HG02623 (cell line): ENCODE results near the gene DNAJC30.

Experiments used
- ATAC-seq: cut with Tn5 transposase; IDR thresholded peaks from one replicate; pipeline ENCODE4 v1.9.1; 2021; ENCODE audit warnings: moderate library complexity; ENCODE audit not compliant: unreplicated experiment

Gene DNAJC30

DNA sequence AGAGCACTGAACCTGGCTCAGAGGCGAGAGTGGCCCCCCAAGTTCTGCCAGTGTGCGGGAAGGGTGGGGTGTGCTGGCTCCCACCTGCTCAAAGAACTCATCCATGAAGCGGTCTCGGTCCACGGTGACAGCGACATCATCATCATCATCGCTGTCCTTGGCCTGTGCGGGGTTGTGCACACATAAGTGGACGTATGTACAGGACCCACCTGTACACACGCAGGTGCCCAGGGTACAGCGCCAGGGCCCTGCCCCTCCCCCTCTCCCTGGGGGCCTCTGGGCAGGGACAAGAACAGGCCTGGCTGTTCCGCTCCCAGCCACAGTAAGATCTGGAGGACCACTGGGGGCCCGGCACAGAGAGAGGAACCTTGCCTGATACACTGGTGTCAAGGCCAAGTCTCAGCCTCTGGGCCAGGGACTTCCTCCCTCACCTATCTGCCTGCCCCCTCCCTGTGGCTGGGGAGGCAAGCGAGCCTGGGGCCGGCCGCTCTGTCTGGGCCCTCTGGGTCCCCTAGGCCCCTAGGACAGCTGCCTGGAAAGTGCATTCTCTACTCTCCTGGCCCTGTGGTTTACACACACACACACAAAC, 25.8 kb upstream of the DNAJC30 start:
- ATAC-seq, result no peak

GRCh38 chr7:73707045-73707631, 23.9 kb upstream of the DNAJC30 start:
- ATAC-seq, result no peak

DNA sequence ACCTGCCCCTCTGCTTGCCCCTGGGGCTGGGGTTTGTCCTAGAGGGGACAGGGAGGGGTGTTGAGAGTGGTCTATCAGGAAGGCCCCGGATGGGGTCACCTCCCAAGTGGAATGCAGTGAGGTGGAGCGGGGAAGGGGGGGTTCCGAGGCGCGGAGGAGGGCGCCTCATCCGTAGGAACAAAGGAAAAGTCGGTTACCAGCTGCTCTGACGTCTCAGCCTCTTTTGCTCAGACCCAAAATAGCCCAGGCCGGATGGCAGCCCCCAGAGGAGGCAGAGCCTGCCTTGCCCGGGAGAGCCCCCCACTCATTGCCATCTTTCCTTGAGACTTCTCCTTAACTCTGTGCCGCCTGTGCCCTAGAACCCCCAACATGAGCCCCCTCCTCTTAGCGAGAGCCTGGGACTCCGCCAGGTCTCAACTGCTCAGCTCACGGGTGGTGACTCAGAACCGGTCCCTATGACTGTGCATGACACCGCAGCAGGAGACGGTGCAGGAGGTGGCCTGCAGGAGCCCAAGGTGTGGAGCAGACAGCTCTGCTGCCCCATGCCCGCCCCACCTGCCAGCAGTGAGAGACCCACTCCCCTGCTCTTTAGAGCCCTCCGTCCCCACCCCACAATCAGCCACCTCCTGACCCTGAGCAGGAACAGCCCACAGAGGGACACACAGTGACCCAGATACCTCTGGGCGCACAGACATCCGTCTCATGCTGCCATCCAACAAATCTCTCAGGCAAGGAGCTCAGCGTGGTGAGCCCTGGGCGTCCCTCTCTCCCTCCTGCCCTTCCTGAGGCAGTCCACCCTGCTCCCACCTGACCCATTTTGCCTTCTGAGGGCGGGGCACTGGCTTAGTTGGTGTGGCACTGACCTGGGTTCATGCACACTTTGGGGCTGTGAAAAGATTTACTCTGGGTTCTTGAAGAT, 23.1 kb upstream of the DNAJC30 start:
- no peak for ATAC-seq

- no peak for ATAC-seq
These were observed 22.3 kb upstream of the DNAJC30 start for GRCh38 chr7:73705551-73705920.

DNA sequence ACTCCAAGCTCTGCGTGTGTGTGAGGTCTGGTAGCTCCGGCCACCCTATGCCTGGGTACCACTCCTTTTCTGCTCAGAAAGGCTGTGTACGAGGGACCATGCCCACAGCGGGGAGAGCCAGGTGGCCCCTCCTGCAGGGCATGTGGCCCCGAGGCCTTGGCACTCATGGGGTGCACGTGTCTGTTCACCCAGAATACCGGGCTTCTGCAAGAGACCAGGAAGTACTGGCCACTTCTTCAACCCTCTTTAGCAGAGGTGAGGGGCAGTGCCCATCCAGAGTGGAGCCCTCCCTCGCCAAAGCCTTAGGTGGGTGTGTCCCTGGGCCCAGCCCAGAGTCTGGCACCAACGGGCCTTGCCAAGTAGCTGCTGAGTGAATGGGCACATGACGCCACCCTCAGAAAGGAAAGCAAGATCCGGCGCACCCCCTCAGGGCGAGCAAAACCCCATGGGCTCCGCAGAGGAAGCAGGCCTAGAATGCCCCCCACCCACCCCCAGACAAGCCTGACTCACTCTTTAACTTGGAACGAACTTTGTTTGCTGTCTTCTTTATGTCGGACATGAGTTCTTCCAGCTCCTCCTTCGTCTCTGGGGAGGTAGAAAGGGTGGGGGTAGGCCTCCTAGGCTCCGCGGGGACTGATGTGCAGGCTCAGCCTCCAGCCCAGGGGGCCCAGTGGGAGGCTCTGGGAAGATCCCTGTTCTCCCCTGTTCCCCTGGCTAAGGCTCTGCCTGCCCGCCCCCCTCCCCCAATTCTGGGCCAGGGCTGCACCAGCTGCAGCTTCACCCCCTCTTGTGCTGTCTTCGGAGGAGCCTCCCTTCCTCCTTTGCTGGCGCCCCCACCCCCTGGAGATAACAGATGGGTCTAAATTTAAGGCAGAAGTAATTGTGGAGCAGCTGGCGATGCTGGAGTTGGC, 21.6 kb upstream of the DNAJC30 start:
- no peak for ATAC-seq

DNA sequence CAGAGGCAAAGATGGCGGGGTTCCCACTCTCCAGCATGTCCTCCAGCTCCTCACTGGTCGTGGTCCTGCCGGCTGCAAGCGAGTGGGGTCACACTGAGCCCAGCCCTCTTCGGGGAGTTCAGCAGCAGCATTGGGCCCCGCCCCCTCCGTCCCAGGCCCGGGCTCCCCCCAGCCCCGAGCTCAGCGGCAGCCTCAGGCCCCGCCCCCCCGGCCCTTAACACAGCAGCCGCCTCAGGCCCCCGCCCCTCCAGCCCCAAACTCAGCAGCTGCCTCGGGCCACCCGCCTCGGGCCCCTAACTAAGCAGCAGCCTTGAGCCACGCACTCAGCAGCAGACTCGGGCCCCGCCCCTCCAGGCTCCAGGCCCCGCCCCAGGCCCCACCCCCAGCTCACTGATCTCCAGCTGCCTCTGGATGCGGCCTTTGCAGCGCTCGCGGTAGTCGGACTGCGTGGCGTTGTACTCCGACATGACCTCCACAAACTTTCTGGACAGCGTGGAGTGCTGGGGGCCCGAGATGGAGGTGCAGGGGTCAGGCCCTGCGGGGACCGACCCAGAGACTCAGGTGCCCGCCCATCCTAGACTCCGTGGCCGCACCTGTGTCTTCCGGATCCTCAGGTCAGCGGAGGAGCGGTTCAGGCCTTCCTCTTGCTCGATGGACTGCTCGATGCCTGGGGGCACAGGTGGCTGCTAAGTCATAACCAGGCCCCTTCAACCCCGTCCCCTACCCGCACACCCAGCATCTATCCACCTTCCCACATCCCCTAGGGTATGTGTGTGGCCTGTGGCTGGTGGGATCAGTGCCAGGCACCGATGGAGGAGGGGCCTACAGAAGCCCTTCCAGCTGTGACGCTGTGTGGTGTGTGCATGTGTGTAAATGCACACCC, 20.7 kb upstream of the DNAJC30 start:
- ATAC-seq, result no peak

GRCh38 chr7:73703225-73703624, 20.0 kb upstream of the DNAJC30 start:
- ATAC-seq, result no peak

- no peak for ATAC-seq
These were observed 19.4 kb upstream of the DNAJC30 start for GRCh38 chr7:73702665-73703064.

DNA sequence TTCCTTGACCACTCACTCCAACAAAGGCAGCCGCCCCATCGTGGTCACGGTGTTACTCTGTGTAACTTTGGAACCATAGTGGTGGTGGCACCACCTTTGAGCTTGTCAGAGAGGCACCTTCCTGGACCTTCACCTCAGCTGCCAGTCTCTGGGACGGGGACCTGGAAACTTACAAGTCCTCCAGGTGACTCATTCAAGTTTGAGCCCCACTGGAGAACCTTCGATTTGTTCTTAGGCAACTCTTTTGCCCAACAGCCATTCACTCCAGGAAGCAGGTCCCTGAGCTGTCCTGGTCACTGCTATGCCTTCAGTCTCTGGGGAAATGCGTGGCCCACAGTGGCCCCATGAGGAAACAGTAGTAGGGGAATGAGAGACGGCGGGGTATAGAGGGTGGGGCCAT, 19.0 kb upstream of the DNAJC30 start:
- no peak for ATAC-seq

- no peak for ATAC-seq
These were observed 18.2 kb upstream of the DNAJC30 start for GRCh38 chr7:73701357-73701995.

GRCh38 chr7:73700581-73701134, 17.4 kb upstream of the DNAJC30 start:
- no peak for ATAC-seq

GRCh38 chr7:73700069-73700423, 16.8 kb upstream of the DNAJC30 start:
- ATAC-seq, result no peak

GRCh38 chr7:73699370-73700068, 16.3 kb upstream of the DNAJC30 start:
- no peak for ATAC-seq

DNA sequence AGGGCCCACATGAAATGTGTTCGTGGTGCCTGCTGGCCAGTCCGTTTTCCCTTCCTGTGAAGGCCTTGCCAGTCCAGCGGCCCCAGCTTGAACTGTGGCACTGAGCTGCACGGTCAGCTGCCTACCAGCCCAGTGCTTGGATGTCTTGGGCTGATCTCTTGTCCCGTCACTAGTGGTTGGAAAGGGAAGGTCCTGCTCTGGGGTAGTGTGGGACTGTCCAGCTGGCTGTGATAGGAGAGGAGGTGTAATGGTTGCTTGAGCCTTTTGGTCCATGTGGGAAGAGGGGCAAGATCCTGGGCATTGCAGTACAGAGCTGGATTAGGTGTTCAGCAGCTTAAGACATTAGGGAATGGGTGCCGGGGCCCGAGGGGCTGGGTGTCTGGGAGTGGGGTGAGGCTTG, 15.2 kb upstream of the DNAJC30 start:
- ATAC-seq, result no peak

- no peak for ATAC-seq
These were observed 13.1 kb upstream of the DNAJC30 start for GRCh38 chr7:73696372-73696771.

DNA sequence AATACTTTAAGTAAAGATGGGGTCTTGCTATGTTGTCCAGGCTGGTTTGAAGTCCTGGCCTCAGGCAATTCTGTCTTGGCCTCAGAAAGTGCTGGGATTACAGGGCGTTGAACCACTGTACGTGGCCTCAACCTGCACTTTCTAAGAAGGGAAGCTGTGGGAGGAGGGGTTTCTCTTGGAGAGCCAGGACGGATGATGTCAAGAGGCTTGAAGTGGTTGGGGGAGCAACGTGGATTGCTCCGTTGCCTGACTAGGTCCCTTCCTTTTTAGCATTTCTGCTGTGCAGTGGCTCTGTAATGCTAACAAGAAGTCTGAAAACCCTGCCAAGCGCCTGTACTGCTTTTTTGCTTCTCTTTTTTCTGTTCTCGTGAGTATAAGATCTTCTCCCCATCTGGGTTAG, 7.4 kb upstream of the DNAJC30 start:
- no peak for ATAC-seq

- no peak for ATAC-seq
These were observed 5.0 kb upstream of the DNAJC30 start for GRCh38 chr7:73688288-73688687.

DNA sequence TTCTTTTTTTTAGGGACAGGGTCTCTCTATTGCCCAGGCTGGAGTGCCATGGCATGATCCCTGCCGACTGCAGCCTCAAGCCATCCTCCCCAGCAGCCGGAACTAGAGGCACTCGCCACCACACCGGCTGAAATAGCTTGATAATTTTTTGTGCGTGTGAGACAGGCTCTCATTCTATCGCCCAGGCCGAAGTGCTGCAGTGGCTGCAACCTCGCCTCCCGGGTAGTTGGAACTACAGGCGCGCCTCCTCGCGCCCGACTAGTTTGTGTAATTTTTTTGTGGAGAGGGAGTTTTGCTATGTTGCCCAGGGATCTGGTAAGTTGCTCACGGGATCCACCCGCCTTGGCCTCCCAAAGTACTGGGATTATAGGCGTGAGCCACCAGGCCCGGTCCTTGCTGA, 2.1 kb upstream of the DNAJC30 start:
- no peak for ATAC-seq
